ENCODE measurements around the gene CATSPERD.
A peak's percentile ranks its signal among the peaks of the same experiment; 100 is the strongest.
"Not testable (repeated sequence)": the region's sequence is repeated elsewhere in the genome, so short reads cannot be mapped to it uniquely, and the experiment has no call there.

Gene CATSPERD

GRCh38 chr19:5686326-5686646 is 34.2 kb upstream of the CATSPERD start:
- DNase-seq, result peak in 1 of 58 donors; percentile 46

- peak in 57 of 58 donors; percentile 28 to 95 (median 85) for DNase-seq
Observed at GRCh38 chr19:5686647-5687359, 33.6 kb upstream of the CATSPERD start.

DNA sequence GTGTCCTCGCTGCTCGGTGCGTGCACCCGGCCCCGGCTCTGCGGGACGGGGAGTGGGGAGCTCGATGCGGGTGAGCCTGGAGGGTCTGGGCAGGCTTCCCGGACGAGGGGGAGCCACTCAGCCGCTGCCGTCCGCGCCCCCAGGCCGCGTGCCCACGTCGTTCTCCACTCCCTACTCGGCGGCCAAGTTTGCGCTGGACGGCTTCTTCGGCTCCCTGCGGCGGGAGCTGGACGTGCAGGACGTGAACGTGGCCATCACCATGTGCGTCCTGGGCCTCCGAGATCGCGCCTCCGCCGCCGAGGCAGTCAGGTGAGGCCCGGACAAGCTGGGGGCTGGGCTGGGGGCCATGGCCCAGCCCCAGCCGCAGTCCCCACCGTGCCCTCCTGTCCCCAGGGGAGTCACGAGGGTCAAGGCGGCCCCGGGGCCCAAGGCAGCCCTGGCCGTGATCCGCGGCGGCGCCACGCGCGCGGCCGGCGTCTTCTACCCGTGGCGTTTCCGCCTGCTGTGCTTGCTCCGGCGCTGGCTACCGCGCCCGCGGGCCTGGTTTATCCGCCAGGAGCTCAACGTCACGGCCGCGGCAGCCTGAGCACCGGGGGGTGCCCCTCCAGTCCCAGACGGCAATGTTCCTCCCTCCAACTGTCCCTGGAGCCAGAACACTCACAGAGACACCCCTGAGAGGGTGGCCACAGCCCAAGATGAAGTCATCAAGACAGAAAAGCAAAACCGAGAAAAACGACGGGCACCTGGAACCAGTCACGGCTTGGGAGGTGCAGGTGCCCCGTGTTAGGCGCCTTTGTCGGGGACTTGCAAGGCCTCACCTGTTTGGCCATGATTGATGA is 32.9 kb upstream of the CATSPERD start:
- no peak for DNase-seq

GRCh38 chr19:5688262-5688881 is 32.1 kb upstream of the CATSPERD start:
- DNase-seq, result not testable (repeated sequence)

DNA sequence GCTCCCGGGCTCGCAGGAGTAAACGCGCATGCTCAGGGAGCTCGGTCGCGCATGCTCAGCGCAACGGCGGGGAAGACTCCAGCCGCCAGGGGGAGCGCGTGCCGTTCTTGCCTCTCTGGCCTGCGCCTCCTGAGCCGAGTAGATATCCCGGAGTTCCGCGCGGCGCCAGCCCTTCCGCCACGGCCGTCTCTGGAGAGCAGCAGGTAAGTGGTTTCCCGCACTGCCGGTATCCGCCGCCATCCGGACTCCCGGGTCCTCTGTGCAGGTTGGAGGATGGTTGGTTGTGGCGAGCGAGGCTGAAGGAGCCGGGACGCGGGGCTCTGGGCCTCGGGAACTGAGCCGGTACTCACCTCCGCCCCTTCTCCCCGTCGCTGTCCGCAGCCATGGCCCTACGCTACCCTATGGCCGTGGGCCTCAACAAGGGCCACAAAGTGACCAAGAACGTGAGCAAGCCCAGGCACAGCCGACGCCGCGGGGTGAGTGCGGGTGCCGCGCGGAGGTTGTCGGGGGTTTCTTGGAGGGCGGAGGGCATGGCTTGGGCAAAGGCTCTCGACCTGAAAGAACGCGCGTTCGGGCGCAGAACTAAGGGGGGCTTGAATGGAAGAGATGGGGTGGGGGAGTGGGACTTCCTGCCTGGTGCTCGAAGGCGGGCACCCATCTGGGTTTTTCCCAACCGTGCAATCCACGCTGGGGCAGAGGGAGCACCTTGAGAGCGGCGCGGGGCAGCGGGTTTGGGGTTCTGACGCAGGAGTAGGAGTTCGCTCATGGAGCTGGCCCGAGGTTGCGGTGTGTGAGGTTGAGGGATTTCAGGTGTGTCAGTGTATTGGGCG is 30.1 kb upstream of the CATSPERD start, which contains the start of gene RPL36:
TSS of gene RPL36 (plus strand) at position 171 of the 830 bp plus-strand sequence. CDS start at position 384, 213 bp downstream.
- DNase-seq, result peak; percentile 67 to 98 (median 95)

GRCh38 chr19:5690955-5691821 is 29.2 kb upstream of the CATSPERD start:
- DNase-seq, result peak in 32 of 58 donors; percentile 11 to 73 (median 36)

DNA sequence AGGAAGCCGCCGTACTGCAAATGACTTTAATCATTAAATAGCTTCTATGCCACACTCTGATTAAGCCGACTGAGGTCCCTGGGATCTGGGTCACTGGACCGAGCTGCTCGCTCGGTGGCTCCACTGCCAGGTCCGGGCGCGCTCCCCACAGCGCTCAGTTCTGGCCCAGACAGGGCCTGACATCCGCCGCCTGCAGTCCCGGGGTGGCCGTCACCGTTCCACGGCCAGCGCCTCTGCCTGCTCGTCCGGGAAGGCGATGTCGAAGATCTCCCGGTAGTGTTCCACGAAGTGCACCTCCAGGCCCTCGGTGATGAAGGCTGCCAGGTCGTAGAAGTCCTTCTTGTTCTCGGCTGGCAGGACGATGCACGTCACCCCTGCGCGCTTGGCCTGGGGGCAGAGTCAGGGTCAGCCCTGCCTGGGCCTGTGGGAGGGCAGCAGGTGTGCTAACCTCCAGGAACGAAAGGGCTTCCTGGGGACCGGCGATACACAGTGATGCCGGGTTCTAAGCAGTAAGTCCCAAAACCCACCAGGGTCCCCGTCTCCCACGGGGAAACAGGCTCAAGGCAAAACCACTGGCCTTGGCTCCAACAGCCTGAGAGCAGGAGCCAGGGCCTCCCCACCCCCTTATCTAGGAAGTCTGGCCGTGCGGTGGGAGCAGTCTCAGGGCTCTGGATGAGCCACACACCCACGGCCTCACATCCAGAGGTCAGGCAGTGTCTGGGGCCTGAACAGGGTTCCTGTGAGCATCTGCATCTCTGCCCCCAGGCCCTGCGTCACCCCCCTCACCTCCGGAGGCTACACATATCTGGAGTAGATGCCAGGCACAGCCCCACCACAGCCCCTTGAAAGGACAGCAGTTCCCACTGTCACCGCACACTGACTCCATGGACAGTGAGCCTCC is 28.4 kb upstream of the CATSPERD start:
- peak in 5 of 58 donors; percentile 6 to 73 (median 47) for DNase-seq

DNA sequence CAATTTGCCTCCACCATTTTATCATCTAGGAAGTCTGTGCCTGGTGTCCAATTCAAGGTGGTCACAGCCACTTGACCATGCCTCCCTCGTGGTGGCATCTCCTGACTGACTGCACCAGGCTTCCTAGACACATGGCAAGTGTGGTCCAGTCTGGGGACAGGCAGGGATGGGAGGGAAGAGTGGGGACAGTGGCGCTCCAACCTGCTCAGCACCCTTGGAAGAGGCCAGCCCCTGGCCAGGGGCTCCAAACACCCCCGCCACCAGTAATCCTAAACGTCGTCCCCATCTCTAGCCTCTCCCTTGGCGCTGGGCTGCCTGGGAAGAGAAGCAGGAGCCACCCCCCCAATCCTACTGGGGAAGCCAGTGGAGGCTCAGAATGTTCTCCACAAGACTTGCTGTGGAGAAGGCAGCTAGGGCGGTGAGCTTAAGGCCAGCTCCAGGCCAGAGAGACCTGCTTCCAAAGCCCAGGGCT is 27.7 kb upstream of the CATSPERD start:
- DNase-seq, result no peak

GRCh38 chr19:5693195-5694166 is 27.0 kb upstream of the CATSPERD start:
- no peak for DNase-seq

DNA sequence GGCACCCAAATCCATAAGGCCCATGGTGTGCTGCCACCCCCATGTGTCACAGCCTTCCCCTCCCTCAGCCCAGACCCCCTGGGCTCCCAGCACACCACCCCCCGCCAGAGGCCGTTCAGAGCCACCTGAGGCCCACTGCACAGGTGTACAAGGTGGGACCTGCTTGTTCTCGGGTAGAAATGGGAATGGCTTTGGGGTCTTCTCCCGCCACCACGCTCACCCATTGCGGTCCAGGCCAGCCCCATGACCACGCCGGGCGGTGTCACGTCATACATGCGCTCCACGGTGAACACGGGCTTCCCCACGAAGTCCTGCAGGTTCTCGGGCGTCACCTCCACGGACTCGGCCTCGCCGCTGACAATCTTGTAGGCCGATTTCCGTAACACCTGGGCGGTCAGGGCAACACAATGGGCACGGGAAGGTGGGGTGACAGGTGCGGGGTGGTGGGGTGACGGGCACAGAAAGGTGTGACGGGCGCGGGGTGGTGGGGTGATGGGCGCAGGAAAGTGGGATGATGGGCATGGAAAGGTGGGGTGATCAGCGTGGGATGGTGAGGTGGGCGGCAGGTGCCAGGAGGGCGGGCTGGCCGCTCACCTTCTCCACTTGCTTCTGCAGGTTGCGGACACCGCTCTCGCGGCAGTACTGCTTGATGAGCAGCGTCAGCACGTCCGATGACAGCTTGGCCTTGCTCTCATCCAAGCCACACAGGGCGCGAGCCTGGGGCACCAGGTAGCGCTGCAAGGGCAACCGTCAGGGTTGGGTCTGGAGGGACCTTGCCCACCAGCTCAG is 26.1 kb upstream of the CATSPERD start:
- no peak for DNase-seq

GRCh38 chr19:5694956-5695648 is 25.3 kb upstream of the CATSPERD start:
- no peak for DNase-seq

DNA sequence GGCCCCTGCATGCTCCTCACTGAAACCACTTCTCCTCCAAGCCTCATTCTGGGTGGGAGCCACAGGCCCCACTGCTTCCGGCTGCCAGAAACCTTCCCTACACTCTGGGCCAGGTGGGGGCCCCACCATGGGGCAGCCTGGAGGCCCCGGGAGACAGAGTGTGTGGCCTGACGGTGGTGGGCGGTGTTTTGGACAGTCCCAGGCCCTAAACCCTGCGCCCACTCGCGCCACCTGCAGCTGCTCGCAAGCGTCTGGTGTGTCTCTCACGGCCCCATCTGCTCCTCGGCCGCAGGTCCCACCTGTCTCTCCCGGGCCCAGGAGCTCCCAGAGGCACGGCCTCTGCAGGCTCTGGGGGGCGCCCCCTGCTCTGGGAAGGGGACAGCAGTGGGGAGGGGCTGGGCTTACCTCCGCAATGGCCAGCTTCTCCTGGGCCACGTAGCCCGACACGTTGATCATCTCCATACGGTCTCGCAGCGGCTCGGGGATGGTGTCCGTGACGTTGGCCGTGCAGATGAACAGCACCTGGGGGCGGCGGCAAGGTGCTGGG is 24.7 kb upstream of the CATSPERD start:
- DNase-seq, result no peak

DNA sequence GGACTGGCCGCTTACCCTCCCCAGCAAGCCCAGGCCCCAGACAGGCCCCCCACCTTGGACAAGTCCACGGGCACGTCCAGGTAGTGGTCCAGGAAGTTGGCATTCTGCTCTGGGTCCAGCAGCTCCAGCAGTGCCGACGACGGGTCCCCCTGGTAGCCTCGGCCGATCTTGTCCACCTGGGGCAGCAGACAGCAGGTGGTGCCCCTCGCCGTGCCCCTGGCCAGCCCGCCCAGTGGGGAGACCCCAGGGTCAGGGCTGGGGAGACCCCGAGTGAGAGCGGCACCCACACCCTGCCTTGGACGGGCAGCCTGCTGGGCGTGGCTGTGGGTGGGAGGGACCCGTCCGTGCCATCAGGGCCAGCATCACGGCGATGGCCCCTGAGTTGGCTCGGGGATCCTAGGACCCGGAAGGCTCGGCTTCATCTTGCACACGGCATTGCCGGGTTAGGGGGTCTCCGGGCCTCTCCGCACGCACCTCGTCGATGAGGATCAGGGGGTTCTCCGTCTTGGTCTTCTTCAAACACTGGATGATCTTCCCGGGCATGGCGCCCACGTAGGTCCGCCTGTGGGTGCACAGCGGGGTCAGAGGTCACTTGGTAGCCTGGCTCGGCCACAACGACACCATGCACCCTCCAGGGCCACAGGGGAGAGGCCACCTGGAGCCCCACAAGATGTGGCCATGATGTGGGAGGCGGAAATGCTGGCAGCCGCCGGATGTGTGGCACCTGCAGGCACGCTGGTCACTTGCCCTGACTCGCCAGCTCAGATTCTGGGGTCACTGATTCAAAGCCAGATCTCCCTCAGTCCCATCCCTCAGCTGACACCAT is 24.0 kb upstream of the CATSPERD start:
- no peak for DNase-seq

GRCh38 chr19:5697022-5697889 is 23.2 kb upstream of the CATSPERD start:
- DNase-seq, result no peak

All from anterior cingulate cortex (tissue), 58 donors.